Mesothelial cell of epicardium (in vitro differentiated cells): Measurements from ENCODE around the gene B4GALNT4. TPM values are rescaled to one million over a fixed set of nuclear protein-coding genes. Genes with fewer than 3 reads are reported as not detected.

Experiments
- DNase-seq, 2 experiments: peaks; one replicate each; pipeline ENCODE4 v3.0.0; 2021; ENCODE audit warnings: low spot score in 2 of 2; ENCODE audit not compliant: unreplicated experiment in 2 of 2
- H3K27ac Mint-ChIP-seq: 2 replicates; pipeline ENCODE4 v1.8.0; 2021; ENCODE audit warnings: mixed read lengths
- H3K27me3 Mint-ChIP-seq: 2 replicates; pipeline ENCODE4 v1.8.0; 2021; ENCODE audit warnings: low read depth, mixed read lengths
- H3K36me3 Mint-ChIP-seq: 2 replicates; pipeline ENCODE4 v1.8.0; 2021; ENCODE audit warnings: mixed read lengths
- H3K4me1 Mint-ChIP-seq: 2 replicates; pipeline ENCODE4 v1.8.0; 2021; ENCODE audit warnings: mixed read lengths
- H3K4me3 Mint-ChIP-seq: 2 replicates; pipeline ENCODE4 v1.8.0; 2021; ENCODE audit warnings: mild to moderate bottlenecking, moderate library complexity, mixed read lengths
- H3K9me3 Mint-ChIP-seq: 2 replicates; pipeline ENCODE4 v1.8.0; 2021; ENCODE audit warnings: mixed read lengths
- CTCF ChIP-seq: fragments of 200-600 bp; sonication (generic); IDR thresholded peaks from one replicate; pipeline ENCODE4 v1.5.0; 2021; ENCODE audit warnings: antibody characterized with exemption; ENCODE audit not compliant: unreplicated experiment
- total RNA-seq: library from RNA; stranded (reverse); gene quantifications from 3 replicates; pipeline ENCODE4 v1.2.1, GENCODE V29; 2021

Gene B4GALNT4
- total RNA-seq, 1 donor from 2014 or later, result 314 TPM

- H3K4me1 Mint-ChIP-seq, result peaks cover 20% of the 10 kb centered on the region
- peak overlapping the region; percentile 95 for H3K27ac Mint-ChIP-seq
Observed at GRCh38 chr11:370070-370941, 1.0 kb downstream of the B4GALNT4 start.

GRCh38 chr11:371051-371450, 1.8 kb downstream of the B4GALNT4 start:
- no peaks in the 10 kb centered on the region for H3K9me3 Mint-ChIP-seq
- peak overlapping the region; percentile 95 for H3K27ac Mint-ChIP-seq

More at GRCh38 chr11:370070-370941, 1.0 kb downstream of the B4GALNT4 start:
- TF ChIP-seq CTCF, result no peak
- no peaks in the 10 kb centered on the region for H3K9me3 Mint-ChIP-seq
- H3K4me3 Mint-ChIP-seq, result peak overlapping the region; percentile 88
- DNase-seq, result peak in 1 of 2 experiments; percentile 56
- H3K36me3 Mint-ChIP-seq, result peaks cover 20% of the 10 kb centered on the region
- H3K27me3 Mint-ChIP-seq, result peaks cover 4% of the 10 kb centered on the region

GRCh38 chr11:371716-372590, 2.7 kb downstream of the B4GALNT4 start:
- peaks cover 20% of the 10 kb centered on the region for H3K36me3 Mint-ChIP-seq
- TF ChIP-seq CTCF, result no peak
- no peak for DNase-seq
- H3K9me3 Mint-ChIP-seq, result no peaks in the 10 kb centered on the region
- peaks cover 20% of the 10 kb centered on the region for H3K4me1 Mint-ChIP-seq
- peak overlapping the region; percentile 59 for H3K4me3 Mint-ChIP-seq
- peak overlapping the region; percentile 81 for H3K27ac Mint-ChIP-seq
- peaks cover 4% of the 10 kb centered on the region for H3K27me3 Mint-ChIP-seq

More at GRCh38 chr11:371051-371450, 1.8 kb downstream of the B4GALNT4 start:
- Mint-ChIP-seq H3K36me3 (peaks cover 20% of the 10 kb centered on the region), H3K27me3 (peaks cover 4% of the 10 kb centered on the region), H3K4me1 (peaks cover 20% of the 10 kb centered on the region), H3K4me3 (peak overlapping the region; percentile 88)
- peak in 1 of 2 experiments; percentile 8 for DNase-seq
- no peak for TF ChIP-seq CTCF

GRCh38 chr11:372809-373715, 3.8 kb downstream of the B4GALNT4 start:
- H3K36me3 Mint-ChIP-seq, result peaks cover 26% of the 10 kb centered on the region
- no peak for TF ChIP-seq CTCF
- H3K4me3 Mint-ChIP-seq, result no peak overlapping the region
- H3K4me1 Mint-ChIP-seq, result peaks cover 17% of the 10 kb centered on the region
- H3K27me3 Mint-ChIP-seq, result no peaks in the 10 kb centered on the region
- H3K27ac Mint-ChIP-seq, result no peak overlapping the region
- H3K9me3 Mint-ChIP-seq, result no peaks in the 10 kb centered on the region
- no peak for DNase-seq
